HG02970 (cell line): ENCODE measurements around the gene BCO1.

Experiments
- ATAC-seq: cut with Tn5 transposase; IDR thresholded peaks from one replicate; pipeline ENCODE4 v1.9.1; 2021; ENCODE audit warnings: mild to moderate bottlenecking, moderate library complexity, moderate number of reproducible peaks; ENCODE audit not compliant: unreplicated experiment, low FRiP score

BCO1 gene

DNA sequence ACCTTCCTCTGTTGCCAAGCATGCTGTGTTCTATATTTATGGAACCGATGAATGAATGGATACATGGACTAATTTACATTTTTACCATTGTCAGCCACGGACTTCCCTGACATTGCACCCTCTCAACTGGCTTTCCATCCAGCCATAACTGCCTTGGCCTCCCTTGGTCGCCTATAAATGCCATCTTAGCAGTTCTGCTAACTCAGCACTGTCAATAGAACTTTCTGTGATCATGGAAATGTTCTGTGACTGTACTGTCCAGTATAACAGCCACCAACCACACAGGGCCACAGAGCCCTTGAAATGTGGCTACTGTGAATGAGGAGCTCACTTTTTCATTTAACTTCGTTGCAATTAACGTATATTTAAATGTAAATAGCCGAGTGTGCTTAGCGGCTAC is 8.7 kb upstream of the BCO1 start:
- no peak for ATAC-seq

DNA sequence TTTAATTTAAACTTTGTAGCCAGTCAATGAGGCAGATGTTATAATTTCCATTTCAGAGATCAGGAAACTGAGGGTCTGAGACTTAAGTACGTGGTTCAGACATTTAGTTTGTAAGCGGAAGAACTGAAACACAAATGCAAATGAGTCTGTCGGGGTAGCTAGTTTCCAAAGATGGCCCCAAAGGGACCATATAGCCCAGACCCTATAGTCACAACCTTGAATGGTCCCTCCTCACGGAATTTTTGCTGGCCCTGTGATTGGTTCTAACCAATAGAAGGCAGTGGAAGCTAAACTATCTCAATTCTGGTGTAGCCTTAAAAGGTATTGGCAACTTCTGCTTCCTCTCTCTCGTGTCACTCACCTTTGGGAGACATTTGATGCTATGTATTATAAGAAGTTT is 7.5 kb upstream of the BCO1 start:
- no peak for ATAC-seq

- no peak for ATAC-seq
These were observed 5.6 kb upstream of the BCO1 start for GRCh38 chr16:81232740-81233367.

DNA sequence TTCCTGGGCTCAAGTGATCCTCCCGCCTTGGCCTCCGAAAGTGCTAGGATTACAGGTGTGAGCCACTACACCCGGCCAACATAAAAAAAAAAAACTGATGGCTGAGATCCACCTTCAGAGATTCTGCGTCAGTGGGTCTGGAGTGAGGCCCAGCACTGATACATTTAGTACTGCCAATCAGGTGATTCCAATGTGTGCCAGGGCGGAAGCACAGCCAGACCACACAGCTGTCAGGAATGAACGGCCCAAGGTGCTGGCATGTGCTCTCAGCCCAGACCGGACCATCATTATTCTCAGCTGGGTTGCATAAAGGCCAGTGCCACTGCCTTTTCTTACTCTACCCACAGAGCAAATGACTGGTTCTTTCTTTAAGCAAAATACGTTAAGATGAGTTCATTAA is 1.2 kb upstream of the BCO1 start:
- no peak for ATAC-seq

DNA sequence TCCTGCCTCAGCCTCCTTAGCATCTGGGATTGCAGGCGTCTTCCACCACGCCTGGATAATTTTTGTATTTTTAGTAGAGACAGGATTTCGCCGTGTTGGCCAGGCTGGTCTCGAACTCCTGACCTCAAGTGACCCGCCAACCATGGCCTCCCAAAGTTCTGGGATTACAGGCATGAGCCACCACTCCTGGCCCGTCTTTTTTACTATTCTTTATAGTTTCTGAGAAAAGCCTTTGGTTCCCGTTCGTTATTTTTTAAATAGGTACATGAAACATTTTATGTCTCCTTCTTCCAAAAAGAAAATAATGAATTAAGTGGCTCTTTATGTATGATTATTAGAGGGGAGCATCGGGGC is 570 bp upstream of the BCO1 start:
- ATAC-seq, result no peak

- ATAC-seq, result no peak
These were observed 1.1 kb downstream of the BCO1 start for GRCh38 chr16:81239367-81240121.

DNA sequence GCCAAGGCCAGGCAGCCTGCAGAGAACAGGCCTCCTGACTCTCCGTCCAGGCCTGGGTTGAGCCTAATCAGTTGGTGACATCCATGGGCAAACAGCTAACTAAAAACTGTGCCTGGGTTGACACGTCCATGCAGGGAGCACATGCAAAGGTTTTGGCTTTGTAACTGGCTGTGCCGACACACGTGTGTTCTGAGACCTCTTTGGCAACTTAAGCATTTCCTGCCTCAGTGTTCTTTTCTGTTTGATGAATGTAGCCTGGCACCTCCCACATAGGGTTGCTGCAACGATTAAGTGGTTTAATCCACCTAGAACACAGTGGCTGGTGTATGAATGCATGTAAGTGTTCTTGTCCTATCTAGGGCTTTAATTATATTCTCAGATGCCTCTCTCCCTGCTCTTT is 3.2 kb downstream of the BCO1 start:
- no peak for ATAC-seq

DNA sequence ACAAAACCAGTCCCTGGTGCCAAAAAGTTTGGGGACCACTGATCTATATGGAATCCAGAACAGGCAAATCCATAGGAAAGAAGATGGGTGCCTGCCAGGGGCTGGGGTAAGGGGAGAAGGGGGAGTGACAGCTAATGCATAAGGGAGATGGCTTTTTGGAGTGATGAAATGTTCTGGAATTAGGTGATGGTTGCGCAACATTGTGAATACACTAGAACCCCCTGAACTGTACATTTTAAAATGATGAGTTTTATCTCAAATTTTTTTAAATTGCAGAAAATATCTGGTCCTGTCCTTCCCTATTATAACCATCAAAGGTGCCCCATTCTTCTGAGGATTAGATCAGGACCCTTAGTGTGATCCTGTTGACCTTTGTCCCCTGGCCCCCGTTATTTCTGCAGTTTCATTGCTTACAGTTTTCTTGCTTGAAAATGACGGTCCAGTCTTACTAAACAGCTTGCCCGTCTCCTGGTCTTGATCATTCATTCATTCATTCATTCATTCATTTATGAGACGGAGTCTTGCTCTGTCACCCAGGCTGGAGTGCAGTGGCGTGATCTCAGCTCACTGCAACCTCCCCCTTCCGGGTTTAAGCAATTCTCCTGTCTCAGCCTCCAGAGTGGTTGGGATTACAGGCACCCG is 4.6 kb downstream of the BCO1 start:
- ATAC-seq, result no peak

DNA sequence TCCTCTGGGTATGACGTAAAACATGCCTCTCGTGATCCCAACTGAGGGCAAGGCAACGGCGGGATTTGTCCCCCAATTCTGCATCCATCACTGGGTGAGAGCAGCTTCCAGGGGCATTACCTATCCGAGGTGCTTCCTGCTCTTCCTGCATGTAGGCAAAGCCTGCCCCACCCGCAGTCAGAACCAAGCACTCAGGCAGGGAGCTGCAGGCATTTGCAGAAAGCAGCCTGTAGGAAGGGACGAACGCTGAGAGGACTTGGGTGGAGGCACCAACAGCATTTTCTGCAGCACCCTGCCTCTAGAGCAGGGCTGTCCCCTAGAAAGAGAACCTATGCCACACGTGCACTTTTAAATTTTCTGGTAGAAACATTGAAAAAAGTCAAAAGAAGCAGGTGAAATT is 5.5 kb downstream of the BCO1 start:
- no peak for ATAC-seq

DNA sequence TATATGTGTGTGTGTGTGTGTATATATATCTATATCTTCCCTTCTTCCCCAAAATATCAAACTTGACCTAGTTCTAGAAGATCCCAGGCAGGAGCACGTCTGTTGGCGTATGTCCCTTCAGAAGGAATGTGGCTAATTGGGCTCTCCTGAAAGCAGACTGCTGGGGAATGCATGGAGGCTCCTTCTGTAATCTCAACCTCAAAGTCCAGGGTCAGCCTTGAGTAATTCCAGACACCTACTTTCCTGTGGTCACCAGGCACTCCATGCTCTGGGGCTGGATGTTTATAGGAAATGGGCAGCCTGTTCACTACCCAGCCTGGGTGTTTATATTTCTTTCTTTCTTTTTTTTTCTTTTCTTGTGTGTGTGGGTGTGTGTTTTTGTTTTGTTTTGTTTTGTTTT is 13.4 kb downstream of the BCO1 start:
- ATAC-seq, result no peak

DNA sequence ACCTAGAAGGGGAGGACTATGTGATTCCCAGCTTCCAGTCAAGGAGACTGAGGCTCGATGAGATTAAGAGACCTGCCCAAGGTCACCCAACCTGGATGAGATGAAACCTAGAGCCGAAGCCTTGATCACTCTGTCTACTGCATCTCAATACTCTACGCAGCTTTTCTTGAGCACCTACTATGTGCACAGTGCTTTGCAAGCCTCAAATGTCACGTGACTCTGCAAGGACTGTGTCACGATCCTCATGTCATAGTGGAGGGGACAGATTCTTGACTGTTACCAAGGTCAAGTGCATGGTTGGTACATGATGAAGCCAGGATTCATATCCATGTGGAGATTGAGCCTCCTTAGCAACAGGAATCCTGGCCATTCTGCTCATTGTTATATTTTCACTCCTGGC is 14.7 kb downstream of the BCO1 start:
- no peak for ATAC-seq

DNA sequence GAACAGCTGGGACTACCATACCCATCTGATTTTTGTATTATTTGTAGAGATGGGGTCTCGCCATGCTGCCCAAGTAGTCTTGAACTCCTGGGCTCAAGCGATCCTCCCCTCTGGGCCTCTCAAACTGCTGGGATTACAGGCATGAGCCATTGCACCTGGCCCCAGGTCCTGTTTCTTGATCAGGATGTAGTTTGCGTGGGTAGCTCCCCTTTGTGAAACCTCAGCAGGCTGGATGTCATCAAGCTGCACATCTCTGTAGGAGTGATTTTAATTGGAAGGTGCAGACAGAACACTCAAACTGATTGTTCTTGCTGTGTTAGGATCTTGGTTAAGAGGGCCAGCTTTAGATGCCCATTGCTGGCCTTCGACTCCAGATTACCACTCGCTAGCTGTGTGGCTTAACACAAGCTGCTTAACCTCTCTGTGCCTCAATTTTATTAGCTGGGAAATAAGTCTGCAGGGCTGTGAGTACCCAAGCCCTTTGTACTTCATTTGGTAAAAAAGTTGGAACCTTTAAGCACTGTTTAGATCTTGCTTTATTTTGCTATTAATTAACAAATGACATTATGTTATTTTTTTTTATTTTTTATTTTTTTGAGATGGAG is 16.5 kb downstream of the BCO1 start:
- ATAC-seq, result no peak

DNA sequence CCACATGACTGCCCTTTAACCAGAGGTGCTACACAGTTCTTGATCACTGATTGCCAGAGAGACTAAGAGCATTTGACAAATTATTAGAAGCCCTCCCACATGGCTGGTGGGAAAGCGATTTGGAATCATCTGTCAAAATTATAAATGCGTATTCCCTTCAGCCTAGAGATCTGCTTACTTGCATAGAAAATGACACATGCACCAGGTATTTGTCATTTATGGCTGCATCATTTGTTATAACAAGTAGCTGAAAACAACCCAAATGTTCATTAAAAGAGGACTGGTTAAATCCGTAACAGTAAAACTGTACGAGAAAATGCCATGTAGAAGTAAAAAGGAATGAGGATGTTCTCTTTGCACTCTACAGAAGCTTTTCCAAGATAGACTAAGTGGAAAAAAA is 21.4 kb downstream of the BCO1 start:
- no peak for ATAC-seq

GRCh38 chr16:81261049-81261648 is 22.7 kb downstream of the BCO1 start:
- ATAC-seq, result no peak

GRCh38 chr16:81263470-81264220 is 25.2 kb downstream of the BCO1 start:
- no peak for ATAC-seq

GRCh38 chr16:81264386-81264785 is 25.9 kb downstream of the BCO1 start:
- no peak for ATAC-seq

- ATAC-seq, result no peak
These were observed 26.6 kb downstream of the BCO1 start for GRCh38 chr16:81265052-81265451.

DNA sequence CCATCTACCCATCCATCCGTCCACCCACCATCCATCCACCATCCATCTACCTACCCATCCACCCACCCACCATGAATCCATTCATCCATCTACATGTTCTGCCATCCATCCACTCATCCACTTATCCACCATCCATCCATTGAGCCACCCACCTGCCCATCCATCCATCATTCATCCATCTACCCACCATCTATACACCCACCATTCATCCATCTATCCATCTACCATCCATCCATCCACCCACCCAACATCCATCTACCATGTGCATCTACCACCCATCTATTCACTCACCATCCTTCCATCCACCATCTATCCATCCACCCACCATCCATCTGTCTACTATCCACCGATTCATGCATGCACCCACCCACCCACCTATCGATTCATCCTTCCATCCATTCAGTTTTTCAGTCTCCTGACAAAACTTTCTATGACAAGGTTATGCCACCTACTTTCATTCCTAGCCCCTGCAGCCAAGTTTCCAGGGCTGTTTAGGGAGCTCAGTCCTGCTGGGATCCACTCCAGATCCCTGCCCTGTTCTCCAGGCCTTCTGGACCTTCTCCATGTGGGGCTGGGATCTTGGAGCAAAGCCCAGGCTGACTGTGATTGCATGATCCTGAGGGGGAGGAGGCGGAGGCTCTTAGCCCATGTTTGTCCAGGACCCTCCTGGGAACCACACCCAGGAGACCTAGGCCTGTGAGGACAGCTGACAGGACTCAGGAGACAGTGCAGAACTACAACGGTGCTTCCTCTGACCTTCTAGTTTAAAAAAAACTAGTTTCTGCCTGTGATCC is 27.4 kb downstream of the BCO1 start:
- no peak for ATAC-seq

- ATAC-seq, result no peak
These were observed 28.2 kb downstream of the BCO1 start for GRCh38 chr16:81266680-81267095.

DNA sequence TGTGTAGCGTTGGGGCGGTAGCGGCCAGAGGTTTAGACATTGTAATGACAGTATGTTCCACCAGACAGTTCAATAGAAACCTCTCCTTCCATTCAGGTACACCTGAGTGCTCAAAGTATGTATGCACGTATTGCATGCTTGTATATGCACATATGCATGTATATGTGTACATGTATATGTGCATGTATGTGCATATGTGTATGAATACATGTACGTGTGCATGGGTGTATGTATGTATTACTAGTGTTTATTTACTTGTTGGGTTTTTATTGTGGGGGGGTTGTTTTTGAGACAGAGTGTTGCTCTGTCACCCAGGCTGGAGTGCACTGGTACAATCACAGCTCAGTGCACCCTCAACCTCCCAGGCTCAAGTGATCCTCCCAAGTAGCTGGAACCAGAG is 30.0 kb downstream of the BCO1 start:
- ATAC-seq, result no peak
